ENCODE measurements around the gene SLC38A10. TPM values are rescaled to one million over a fixed set of nuclear protein-coding genes. Genes with fewer than 3 reads are reported as not detected.

The SLC38A10 gene
- total and polyA plus RNA-seq, 2 of the 13 experiments (the other 11 are each of a cell fraction or from before 2014, with no cell fraction given), result 23.4 to 55.8 TPM

DNA sequence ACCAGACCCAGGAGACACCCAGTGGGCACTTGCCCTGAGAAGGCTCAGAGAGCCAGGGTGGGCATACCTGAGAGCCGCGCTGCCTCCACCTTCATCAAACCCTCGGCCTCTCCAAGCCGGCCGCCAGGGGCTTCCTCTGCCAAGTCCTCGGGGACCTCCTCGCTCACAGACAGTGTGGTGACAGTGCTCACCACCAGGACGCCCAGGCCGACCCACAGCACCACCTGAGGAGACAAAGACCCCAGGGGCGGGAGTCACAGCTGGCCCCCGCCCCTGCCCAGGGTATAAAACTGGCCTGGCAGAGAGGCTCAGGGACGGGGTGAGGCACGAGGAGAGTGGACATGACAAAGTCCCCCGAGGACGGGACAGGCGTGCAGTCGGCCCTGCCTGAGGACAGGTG is 34.9 kb downstream of the SLC38A10 start:
- Histone ChIP-seq H4K20me1 (ENCODE audit: insufficient read depth, low read length) (no peaks in the 10 kb centered on the region; the same call in 1 of the 2 replicates), H3K27ac (ENCODE audit: extremely low read length, insufficient read depth, low read length) (no peak overlapping the region), H3K4me2 (ENCODE audit: low read depth, low read length) (no peak overlapping the region), H3K27me3 (ENCODE audit: control insufficient read depth in 1 of 2, insufficient read depth in 2 of 2, low read length in 2 of 2) (no peaks in the 10 kb centered on the region), H3K36me3 (replicated peaks in 1 of 2; ENCODE audit: control insufficient read depth in 1 of 2, insufficient read depth in 2 of 2, low read length in 2 of 2) (peaks cover 31 to 63% of the 10 kb centered on the region in 2 experiments), H3K4me1 (ENCODE audit: insufficient read depth, low read length) (0 out of 2 replicates have a peak, but pooled peaks cover 3% of the 10 kb centered on the region), H2AFZ (ENCODE audit: low read length) (no peak overlapping the region), H3K9me3 (ENCODE audit: low read length) (no peaks in the 10 kb centered on the region), H3K79me2 (ENCODE audit: insufficient read depth, low read length) (no peaks in the 10 kb centered on the region), H3K4me3 (replicated peaks in 1 of 3; ENCODE audit: insufficient read depth in 1 of 3, low read depth in 2 of 3, low read length in 3 of 3) (no peak overlapping the region), H3K9ac (ENCODE audit: insufficient read depth, low read depth, low read length) (no peak overlapping the region)
- FAIRE-seq, result no peak
- POLR2A ChIA-PET, result no interaction called here
- 98% methylated on average over 12 of the region's 17 CpGs for WGBS (ENCODE audit: low lambda C conversion rate)
- no peak for DNase-seq (ENCODE audit: low spot score)
- in situ Hi-C loops (cut with HindIII; ENCODE audit: extremely low pct_ligation_motif_present, low pct_unique_long_range_greater_than_20kb) (no loop called here), intact Hi-C loops (cut with micrococcal nuclease; ENCODE audit: unreplicated experiment) (no loop called here)
- BruUV-seq (replicated peaks), result no TSS peak
- CTCF ChIA-PET (ENCODE audit: low intra/inter-chr PET ratio, low total read pairs), result no interaction called here
- ATAC-seq, result no peak
- TF ChIP-seq, protein P1, sequence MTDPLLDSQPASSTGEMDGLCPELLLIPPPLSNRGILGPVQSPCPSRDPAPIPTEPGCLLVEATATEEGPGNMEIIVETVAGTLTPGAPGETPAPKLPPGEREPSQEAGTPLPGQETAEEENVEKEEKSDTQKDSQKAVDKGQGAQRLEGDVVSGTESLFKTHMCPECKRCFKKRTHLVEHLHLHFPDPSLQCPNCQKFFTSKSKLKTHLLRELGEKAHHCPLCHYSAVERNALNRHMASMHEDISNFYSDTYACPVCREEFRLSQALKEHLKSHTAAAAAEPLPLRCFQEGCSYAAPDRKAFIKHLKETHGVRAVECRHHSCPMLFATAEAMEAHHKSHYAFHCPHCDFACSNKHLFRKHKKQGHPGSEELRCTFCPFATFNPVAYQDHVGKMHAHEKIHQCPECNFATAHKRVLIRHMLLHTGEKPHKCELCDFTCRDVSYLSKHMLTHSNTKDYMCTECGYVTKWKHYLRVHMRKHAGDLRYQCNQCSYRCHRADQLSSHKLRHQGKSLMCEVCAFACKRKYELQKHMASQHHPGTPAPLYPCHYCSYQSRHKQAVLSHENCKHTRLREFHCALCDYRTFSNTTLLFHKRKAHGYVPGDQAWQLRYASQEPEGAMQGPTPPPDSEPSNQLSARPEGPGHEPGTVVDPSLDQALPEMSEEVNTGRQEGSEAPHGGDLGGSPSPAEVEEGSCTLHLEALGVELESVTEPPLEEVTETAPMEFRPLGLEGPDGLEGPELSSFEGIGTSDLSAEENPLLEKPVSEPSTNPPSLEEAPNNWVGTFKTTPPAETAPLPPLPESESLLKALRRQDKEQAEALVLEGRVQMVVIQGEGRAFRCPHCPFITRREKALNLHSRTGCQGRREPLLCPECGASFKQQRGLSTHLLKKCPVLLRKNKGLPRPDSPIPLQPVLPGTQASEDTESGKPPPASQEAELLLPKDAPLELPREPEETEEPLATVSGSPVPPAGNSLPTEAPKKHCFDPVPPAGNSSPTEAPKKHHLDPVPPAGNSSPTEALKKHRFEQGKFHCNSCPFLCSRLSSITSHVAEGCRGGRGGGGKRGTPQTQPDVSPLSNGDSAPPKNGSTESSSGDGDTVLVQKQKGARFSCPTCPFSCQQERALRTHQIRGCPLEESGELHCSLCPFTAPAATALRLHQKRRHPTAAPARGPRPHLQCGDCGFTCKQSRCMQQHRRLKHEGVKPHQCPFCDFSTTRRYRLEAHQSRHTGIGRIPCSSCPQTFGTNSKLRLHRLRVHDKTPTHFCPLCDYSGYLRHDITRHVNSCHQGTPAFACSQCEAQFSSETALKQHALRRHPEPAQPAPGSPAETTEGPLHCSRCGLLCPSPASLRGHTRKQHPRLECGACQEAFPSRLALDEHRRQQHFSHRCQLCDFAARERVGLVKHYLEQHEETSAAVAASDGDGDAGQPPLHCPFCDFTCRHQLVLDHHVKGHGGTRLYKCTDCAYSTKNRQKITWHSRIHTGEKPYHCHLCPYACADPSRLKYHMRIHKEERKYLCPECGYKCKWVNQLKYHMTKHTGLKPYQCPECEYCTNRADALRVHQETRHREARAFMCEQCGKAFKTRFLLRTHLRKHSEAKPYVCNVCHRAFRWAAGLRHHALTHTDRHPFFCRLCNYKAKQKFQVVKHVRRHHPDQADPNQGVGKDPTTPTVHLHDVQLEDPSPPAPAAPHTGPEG (CRISPR knock-in tag; IDR thresholded peaks at IDR 0.05), result no peak
- TF ChIP-seq, protein P2, sequence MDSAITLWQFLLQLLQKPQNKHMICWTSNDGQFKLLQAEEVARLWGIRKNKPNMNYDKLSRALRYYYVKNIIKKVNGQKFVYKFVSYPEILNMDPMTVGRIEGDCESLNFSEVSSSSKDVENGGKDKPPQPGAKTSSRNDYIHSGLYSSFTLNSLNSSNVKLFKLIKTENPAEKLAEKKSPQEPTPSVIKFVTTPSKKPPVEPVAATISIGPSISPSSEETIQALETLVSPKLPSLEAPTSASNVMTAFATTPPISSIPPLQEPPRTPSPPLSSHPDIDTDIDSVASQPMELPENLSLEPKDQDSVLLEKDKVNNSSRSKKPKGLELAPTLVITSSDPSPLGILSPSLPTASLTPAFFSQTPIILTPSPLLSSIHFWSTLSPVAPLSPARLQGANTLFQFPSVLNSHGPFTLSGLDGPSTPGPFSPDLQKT (CRISPR knock-in tag; IDR thresholded peaks at IDR 0.05; ENCODE audit: borderline replicate concordance), result no peak
- TF ChIP-seq, protein P3, sequence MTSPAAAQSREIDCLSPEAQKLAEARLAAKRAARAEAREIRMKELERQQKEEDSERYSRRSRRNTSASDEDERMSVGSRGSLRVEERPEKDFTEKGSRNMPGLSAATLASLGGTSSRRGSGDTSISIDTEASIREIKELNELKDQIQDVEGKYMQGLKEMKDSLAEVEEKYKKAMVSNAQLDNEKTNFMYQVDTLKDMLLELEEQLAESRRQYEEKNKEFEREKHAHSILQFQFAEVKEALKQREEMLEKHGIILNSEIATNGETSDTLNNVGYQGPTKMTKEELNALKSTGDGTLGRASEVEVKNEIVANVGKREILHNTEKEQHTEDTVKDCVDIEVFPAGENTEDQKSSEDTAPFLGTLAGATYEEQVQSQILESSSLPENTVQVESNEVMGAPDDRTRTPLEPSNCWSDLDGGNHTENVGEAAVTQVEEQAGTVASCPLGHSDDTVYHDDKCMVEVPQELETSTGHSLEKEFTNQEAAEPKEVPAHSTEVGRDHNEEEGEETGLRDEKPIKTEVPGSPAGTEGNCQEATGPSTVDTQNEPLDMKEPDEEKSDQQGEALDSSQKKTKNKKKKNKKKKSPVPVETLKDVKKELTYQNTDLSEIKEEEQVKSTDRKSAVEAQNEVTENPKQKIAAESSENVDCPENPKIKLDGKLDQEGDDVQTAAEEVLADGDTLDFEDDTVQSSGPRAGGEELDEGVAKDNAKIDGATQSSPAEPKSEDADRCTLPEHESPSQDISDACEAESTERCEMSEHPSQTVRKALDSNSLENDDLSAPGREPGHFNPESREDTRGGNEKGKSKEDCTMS (CRISPR knock-in tag; conservative IDR thresholded peaks at IDR 0.05), result no peak
- TF ChIP-seq, protein P4, sequence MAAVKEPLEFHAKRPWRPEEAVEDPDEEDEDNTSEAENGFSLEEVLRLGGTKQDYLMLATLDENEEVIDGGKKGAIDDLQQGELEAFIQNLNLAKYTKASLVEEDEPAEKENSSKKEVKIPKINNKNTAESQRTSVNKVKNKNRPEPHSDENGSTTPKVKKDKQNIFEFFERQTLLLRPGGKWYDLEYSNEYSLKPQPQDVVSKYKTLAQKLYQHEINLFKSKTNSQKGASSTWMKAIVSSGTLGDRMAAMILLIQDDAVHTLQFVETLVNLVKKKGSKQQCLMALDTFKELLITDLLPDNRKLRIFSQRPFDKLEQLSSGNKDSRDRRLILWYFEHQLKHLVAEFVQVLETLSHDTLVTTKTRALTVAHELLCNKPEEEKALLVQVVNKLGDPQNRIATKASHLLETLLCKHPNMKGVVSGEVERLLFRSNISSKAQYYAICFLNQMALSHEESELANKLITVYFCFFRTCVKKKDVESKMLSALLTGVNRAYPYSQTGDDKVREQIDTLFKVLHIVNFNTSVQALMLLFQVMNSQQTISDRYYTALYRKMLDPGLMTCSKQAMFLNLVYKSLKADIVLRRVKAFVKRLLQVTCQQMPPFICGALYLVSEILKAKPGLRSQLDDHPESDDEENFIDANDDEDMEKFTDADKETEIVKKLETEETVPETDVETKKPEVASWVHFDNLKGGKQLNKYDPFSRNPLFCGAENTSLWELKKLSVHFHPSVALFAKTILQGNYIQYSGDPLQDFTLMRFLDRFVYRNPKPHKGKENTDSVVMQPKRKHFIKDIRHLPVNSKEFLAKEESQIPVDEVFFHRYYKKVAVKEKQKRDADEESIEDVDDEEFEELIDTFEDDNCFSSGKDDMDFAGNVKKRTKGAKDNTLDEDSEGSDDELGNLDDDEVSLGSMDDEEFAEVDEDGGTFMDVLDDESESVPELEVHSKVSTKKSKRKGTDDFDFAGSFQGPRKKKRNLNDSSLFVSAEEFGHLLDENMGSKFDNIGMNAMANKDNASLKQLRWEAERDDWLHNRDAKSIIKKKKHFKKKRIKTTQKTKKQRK (IDR thresholded peaks at IDR 0.05; ENCODE audit: low read length), result no peak
- TF ChIP-seq KDM1A (CRISPR knock-in tag; IDR thresholded peaks at IDR 0.05) (no peak), ZNF180 (CRISPR knock-in tag; IDR thresholded peaks at IDR 0.05; ENCODE audit: borderline replicate concordance, low read depth) (no peak), CENPX (CRISPR knock-in tag; IDR thresholded peaks at IDR 0.05) (no peak), HMGA1 (CRISPR knock-in tag; conservative IDR thresholded peaks at IDR 0.05) (no peak), RFXANK (CRISPR knock-in tag; IDR thresholded peaks at IDR 0.05) (no peak)
- TF ChIP-seq, protein P5, sequence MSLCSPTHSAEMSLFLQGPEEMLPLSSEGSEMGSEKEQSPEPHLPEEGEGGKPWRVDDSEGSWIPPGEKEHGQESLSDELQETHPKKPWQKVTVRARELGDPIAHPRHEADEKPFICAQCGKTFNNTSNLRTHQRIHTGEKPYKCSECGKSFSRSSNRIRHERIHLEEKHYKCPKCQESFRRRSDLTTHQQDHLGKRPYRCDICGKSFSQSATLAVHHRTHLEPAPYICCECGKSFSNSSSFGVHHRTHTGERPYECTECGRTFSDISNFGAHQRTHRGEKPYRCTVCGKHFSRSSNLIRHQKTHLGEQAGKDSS (CRISPR knock-in tag; IDR thresholded peaks at IDR 0.05; ENCODE audit: borderline replicate concordance, low read depth), result no peak

Measured in HepG2 (cell line).